GM19035 (cell line): ENCODE data around the gene SLC22A14.
"Not testable (repeated sequence)": the region's sequence is repeated elsewhere in the genome, so short reads cannot be mapped to it uniquely, and the experiment has no call there.

Experiments used
- ATAC-seq: cut with Tn5 transposase; IDR thresholded peaks from one replicate; pipeline ENCODE4 v1.9.1; 2021; ENCODE audit not compliant: unreplicated experiment

SLC22A14 gene

GRCh38 chr3:38270606-38271005 is 11.5 kb upstream of the SLC22A14 start:
- ATAC-seq: no peak

DNA sequence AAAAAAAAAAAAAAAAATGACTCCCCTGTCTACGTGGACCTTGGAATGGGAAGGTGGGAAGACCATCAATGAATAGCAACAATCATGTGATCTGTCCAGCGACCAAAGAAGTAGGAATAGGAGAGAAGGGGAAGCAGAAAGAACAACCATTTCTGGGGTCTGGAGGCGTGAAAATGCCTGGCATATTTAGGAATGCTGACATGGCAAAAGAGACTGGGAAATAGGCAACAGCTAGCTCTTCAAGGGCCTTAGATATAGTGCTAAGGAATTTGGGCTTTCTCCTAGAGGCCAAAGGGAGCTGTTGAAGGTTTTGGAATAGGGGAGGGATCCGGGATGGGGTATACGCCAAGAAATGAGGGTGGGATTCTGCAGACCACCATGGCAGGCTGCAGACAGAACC is 10.5 kb upstream of the SLC22A14 start:
- ATAC-seq: no peak

- no peak for ATAC-seq
Observed at GRCh38 chr3:38274864-38275649, 7.0 kb upstream of the SLC22A14 start.

- no peak for ATAC-seq
Observed at GRCh38 chr3:38275658-38276057, 6.4 kb upstream of the SLC22A14 start.

- no peak for ATAC-seq
Observed at GRCh38 chr3:38276081-38276916, 5.8 kb upstream of the SLC22A14 start.

- no peak for ATAC-seq
Observed at GRCh38 chr3:38276917-38277630, 5.0 kb upstream of the SLC22A14 start.

DNA sequence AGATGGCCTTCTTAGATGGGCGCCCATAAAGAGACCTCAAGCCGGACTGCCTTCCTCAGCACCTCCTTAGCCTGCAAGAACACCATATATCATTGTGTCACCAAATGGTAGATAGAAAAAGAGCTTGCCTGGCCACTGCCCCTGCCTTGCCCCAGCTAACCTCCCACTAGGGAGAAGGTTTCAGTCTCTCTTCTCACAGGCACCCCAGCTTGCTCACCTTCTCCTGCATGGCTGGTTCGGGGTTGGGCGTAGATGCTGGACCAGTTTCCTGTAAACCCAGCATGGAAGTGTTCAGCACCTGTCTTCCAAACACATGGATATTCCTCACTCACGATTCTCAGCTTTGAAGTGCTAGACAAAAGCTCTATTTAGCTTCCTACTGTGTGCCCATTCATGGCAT is 3.3 kb upstream of the SLC22A14 start:
- no peak for ATAC-seq

GRCh38 chr3:38283810-38284755 is 2.0 kb downstream of the SLC22A14 start:
- ATAC-seq: no peak

GRCh38 chr3:38284756-38285150 is 2.7 kb downstream of the SLC22A14 start:
- ATAC-seq: no peak

GRCh38 chr3:38289286-38290217 is 7.5 kb downstream of the SLC22A14 start:
- not testable (repeated sequence) for ATAC-seq

DNA sequence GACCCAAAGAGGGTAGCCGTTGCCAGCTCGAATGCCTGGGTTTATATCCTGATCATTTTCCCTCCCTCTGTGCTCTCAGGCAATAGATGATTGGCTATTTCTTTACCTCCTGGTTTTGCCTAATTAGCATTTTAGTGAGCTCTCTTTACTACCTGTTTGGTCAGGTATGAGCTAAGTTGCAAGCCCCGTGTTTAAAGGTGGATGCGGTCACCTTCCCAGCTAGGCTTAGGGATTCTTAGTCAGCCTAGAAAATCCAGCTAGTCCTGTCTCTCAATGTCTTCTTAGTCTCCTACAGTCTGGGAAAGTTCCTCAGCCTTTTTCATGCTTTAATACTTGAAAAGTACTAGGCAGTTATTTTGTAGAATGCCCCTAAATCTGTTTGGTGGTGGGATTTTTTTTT is 15.0 kb downstream of the SLC22A14 start:
- ATAC-seq: not testable (repeated sequence)

DNA sequence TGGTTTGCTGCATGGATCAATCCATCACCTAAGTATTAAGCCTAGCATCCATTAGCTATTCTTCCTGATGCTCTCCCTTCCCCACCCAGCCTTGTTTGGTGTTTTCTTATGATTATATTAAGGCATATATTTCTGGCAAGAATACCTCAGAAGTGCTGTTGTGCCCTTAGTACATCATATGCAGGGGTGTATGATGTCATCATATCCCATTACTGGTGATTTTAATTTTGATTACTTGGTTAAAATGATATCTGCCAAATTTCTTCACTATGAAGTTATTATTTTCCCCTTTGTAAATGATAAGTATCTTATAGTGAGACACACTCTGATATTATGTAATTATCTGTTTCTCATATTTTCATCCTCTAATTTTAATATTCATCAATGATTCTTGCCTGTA is 15.4 kb downstream of the SLC22A14 start:
- ATAC-seq: no peak

DNA sequence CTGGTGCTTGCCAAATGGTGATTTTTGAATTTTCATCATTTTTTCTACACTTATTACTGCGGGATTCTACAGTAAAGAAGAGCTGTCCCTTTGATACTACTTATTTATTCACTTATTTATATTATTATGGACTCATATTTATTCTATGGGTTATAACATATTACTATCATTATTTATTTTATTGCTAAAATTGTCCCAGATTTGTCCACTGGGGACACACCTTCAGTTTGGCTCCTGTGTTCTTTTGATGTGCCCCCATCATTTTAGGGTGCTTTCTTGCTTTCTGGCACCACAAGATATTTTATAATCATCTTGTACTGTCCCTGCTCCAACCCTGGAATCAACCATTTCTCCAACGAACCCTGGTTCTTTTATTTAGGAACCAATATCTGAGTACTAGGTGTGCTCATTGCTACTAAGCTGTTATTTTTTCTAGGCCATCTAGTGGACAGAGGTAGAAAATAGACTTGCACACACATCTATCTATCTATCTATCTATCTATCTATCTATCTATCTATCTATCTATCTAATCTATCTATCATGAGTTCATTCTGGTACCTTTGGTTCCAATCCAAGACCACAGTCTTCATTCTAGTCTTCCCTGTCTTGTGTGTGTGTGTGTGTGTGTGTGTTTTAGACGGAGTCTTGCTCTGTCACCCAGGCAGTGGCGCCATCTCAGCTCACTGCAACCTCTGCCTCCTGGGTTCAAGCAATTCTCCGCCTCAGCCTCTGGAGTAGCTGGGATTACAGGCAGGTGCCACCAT is 16.0 kb downstream of the SLC22A14 start:
- no peak for ATAC-seq

DNA sequence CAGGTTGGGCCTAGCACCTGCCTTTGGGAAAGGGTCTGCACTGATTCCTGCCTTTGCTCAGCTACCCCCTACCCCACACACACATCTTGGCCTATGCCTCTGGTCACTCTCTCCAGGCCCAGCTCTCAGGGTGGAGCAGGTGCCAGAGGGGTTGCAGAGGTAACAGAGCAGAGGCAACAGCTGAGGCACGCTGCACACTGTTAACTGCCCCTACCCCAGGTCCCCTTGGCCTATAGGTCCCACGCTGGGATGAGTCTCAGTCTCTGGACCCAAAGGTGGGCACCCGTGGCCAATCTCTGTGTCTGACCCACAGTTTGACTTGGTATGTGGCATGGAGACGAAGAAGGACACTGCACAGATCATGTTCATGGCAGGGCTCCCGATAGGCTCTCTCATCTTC is 24.8 kb downstream of the SLC22A14 start:
- ATAC-seq: no peak

GRCh38 chr3:38307599-38307998 is 25.5 kb downstream of the SLC22A14 start:
- ATAC-seq: no peak

DNA sequence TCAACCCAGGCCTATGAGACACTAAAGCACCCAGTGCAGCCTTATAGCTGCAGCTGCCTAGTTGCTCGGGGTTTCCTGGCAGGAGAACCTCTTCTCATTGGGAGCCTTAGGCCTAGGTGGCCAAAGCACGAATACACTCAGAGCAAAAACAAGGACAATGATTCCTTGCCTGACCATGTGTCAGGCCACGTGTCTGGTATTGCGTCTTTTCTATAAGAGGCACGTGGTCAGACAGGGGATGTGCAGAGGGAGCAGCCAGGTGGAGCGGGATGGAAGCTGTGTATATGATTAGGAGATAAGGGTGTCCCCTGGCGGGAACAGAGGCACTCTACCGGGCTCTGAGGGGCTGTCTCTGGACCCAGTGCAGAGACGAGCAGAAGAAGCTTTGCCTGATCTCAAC is 26.4 kb downstream of the SLC22A14 start:
- ATAC-seq: no peak

GRCh38 chr3:38311476-38311875 is 29.4 kb downstream of the SLC22A14 start:
- ATAC-seq: no peak

- ATAC-seq: no peak
Observed at GRCh38 chr3:38311941-38312340, 29.8 kb downstream of the SLC22A14 start.

- ATAC-seq: no peak
Observed at GRCh38 chr3:38312356-38312755, 30.3 kb downstream of the SLC22A14 start.
